Skin of body (tissue), 2 donors: ENCODE data around the gene IL13RA1. TPM values are rescaled to one million over a fixed set of nuclear protein-coding genes. Genes with fewer than 3 reads are reported as not detected.
"Not testable (repeated sequence)": the region's sequence is repeated elsewhere in the genome, so short reads cannot be mapped to it uniquely, and the experiment has no call there.

Experiments used
- DNase-seq: peaks from one replicate; lab custom pipeline; 2025; lab: John Stamatoyannopoulos, UW
- total RNA-seq: library from RNA; depleted of rRNA; stranded (reverse); fragments of >200 nt; gene quantifications from one replicate; pipeline ENCODE4 v1.2.3, GENCODE V29; 2014

IL13RA1 gene
- total RNA-seq: 22.5 TPM

GRCh38 chrX:118726887-118727685 is at the start of gene IL13RA1:
Gene IL13RA1, plus strand, starts transcription at chrX:118727606. Its CDS starts 33 bp downstream, at chrX:118727639.
- peak; percentile 3 for DNase-seq

- DNase-seq: no peak
Observed at GRCh38 chrX:118679290-118679689, 48.1 kb upstream of the IL13RA1 start.

- no peak for DNase-seq
Observed at GRCh38 chrX:118682258-118683014, 45.0 kb upstream of the IL13RA1 start.

GRCh38 chrX:118685393-118685792 is 42.0 kb upstream of the IL13RA1 start:
- no peak for DNase-seq

GRCh38 chrX:118688935-118689334 is 38.5 kb upstream of the IL13RA1 start:
- no peak for DNase-seq

GRCh38 chrX:118693843-118694242 is 33.6 kb upstream of the IL13RA1 start:
- no peak for DNase-seq

- DNase-seq: no peak
Observed at GRCh38 chrX:118694638-118695037, 32.8 kb upstream of the IL13RA1 start.

GRCh38 chrX:118698516-118699170 is 28.8 kb upstream of the IL13RA1 start:
- DNase-seq: no peak

GRCh38 chrX:118702741-118703140 is 24.7 kb upstream of the IL13RA1 start:
- DNase-seq: no peak

GRCh38 chrX:118706681-118707080 is 20.7 kb upstream of the IL13RA1 start:
- DNase-seq: no peak

GRCh38 chrX:118714521-118714920 is 12.9 kb upstream of the IL13RA1 start:
- DNase-seq: no peak

GRCh38 chrX:118715917-118716316 is 11.5 kb upstream of the IL13RA1 start:
- DNase-seq: not testable (repeated sequence)

- not testable (repeated sequence) for DNase-seq
Observed at GRCh38 chrX:118716833-118717232, 10.6 kb upstream of the IL13RA1 start.

GRCh38 chrX:118717678-118718391 is 9.6 kb upstream of the IL13RA1 start:
- DNase-seq: no peak

GRCh38 chrX:118718737-118719136 is 8.7 kb upstream of the IL13RA1 start:
- no peak for DNase-seq

- DNase-seq: no peak
Observed at GRCh38 chrX:118720058-118720707, 7.2 kb upstream of the IL13RA1 start.

- DNase-seq: no peak
Observed at GRCh38 chrX:118723376-118723775, 4.0 kb upstream of the IL13RA1 start.

GRCh38 chrX:118724365-118724764 is 3.0 kb upstream of the IL13RA1 start:
- DNase-seq: no peak

- no peak for DNase-seq
Observed at GRCh38 chrX:118724775-118725174, 2.6 kb upstream of the IL13RA1 start.

GRCh38 chrX:118726396-118726795 is 1.0 kb upstream of the IL13RA1 start:
- no peak for DNase-seq
